ENCODE results near the gene ATF5. TPM values are rescaled to one million over a fixed set of nuclear protein-coding genes. Genes with fewer than 3 reads are reported as not detected.

Gene ATF5
- total RNA-seq, 1 donor from 2014 or later = 35.5 TPM

DNA sequence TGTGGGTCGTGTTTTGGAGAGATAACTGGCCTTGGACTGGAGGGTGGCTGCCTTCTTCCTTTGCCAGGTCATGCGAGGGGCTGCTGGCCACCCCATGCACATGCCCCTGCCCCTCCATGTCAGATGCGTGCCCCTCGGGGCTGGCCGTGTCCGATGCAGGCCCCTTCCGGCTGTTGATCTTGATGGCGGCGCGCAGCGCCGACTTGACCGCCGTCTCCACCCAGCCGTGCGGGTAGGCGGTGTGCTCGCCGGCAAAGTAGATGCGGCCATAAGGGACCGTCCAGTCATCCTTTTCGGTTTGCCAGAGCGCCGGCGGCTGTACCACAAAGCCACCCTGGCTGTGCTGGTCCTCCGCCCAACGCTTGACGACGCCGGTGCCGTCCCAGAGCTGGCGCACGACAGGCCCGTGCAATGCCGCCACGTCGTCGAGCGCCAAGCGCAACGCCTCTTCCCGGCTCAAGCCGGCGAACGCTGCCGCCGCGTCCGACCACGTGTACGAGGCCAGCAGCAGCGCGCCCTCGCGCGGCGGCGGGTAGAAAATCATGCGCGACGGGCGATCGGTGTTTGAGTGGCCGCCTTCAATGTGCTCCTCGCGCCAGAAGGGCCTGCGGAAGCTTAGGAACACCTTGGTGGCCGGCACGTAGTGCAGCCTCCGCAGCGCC lies 39.2 kb upstream of the ATF5 start:
- H3K4me3 Mint-ChIP-seq (ENCODE audit: unreplicated experiment) = no peak overlapping the region

DNA sequence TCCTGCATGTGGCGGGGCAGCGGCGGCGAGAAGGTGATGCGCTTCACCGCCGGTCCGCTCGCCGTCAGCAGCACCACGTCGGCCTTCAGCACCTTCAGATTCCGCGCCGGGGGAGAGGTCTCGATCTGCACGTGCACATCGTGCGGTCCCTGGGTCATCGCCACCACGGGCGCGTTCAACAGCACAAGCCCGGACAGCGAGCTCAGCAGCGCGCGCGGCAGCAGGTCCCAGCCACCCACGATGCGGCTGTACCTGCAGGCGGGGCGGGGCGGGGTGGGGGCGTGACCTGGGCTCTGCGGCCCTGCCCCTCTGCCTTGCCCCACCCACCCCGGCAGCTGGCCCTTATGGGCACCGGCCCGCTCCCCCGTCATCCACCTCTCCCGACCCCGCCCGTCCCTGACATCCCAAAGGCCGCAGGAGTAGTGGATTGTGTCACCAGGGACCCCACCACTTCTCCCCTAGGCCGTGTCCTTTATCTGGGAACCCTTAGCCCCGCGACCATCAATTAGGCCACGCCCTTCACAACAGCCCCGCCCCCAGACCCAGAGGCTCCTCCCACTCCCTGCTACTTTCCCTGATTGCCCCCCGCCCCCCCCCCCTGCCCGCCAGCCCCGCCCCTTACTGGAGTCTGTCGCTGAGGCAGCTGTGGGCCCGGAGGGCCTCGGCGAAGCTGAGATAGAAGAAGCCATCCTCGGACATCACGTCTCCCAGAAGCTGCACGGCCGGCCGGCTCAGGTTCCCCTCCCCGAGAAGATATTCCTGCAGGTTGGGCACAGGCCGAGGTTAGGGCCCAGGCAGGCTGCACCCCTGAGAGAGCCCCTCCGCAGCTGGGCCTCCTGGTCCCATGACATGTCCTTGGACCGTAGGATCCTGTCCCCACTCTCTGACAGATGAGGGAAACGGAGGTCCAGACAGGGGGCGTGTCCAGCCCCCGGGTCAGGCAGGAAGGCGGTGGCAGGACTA lies 38.4 kb upstream of the ATF5 start:
- no peaks in the 10 kb centered on the region for H3K4me1 Mint-ChIP-seq (ENCODE audit: low read depth, unreplicated experiment)
- H4K20me1 ChIP-seq (ENCODE audit: insufficient read depth, low read length) = no peaks in the 10 kb centered on the region
- H3K4me3 Mint-ChIP-seq (ENCODE audit: unreplicated experiment) = peak overlapping the region; percentile 29
- H3K9me3 ChIP-seq (ENCODE audit: insufficient read depth, low read depth, low read length) = peaks cover 7% of the 10 kb centered on the region
- TF ChIP-seq, protein P1, sequence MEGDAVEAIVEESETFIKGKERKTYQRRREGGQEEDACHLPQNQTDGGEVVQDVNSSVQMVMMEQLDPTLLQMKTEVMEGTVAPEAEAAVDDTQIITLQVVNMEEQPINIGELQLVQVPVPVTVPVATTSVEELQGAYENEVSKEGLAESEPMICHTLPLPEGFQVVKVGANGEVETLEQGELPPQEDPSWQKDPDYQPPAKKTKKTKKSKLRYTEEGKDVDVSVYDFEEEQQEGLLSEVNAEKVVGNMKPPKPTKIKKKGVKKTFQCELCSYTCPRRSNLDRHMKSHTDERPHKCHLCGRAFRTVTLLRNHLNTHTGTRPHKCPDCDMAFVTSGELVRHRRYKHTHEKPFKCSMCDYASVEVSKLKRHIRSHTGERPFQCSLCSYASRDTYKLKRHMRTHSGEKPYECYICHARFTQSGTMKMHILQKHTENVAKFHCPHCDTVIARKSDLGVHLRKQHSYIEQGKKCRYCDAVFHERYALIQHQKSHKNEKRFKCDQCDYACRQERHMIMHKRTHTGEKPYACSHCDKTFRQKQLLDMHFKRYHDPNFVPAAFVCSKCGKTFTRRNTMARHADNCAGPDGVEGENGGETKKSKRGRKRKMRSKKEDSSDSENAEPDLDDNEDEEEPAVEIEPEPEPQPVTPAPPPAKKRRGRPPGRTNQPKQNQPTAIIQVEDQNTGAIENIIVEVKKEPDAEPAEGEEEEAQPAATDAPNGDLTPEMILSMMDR (IDR thresholded peaks at IDR 0.05; ENCODE audit: insufficient read depth, low read depth, low read length) = no peak
- TF ChIP-seq EZH2 (IDR thresholded peaks at IDR 0.05; ENCODE audit: insufficient read depth, low read length) = no peak
- peak overlapping the region; percentile 62 for H3K4me2 ChIP-seq (ENCODE audit: low read length)
- no peak overlapping the region for H3K9ac ChIP-seq (ENCODE audit: low read length)
- no peak overlapping the region for H3K27ac ChIP-seq (ENCODE audit: low read depth, low read length)
- H3K27ac Mint-ChIP-seq (ENCODE audit: unreplicated experiment) = no peak overlapping the region
- H3K4me3 ChIP-seq (ENCODE audit: insufficient read depth, low read depth, low read length) = peak overlapping the region; percentile 19
- no peaks in the 10 kb centered on the region for H3K36me3 ChIP-seq (ENCODE audit: insufficient read depth, low read length)
- peaks cover 3% of the 10 kb centered on the region for H3K4me1 ChIP-seq (ENCODE audit: insufficient read depth, low read length)
- FAIRE-seq = no peak
- peaks cover 3% of the 10 kb centered on the region for H3K36me3 Mint-ChIP-seq (ENCODE audit: low read depth, unreplicated experiment)
- H3K9me3 Mint-ChIP-seq (ENCODE audit: unreplicated experiment) = no peaks in the 10 kb centered on the region
- no peaks in the 10 kb centered on the region for H3K79me2 ChIP-seq (ENCODE audit: insufficient read depth, low read length)
- peak overlapping the region; percentile 66 for H2AFZ ChIP-seq (ENCODE audit: low read depth, low read length)
- H3K27me3 ChIP-seq (ENCODE audit: insufficient read depth, low read length) = no peaks in the 10 kb centered on the region
- peaks cover 30% of the 10 kb centered on the region for H3K27me3 Mint-ChIP-seq (ENCODE audit: low read depth, unreplicated experiment)
- no peak for DNase-seq (ENCODE audit: low read depth)

More for the DNA sequence above, 39.2 kb upstream of the ATF5 start:
- peak overlapping the region; percentile 62 for H3K4me2 ChIP-seq (ENCODE audit: low read length)
- no peaks in the 10 kb centered on the region for H3K79me2 ChIP-seq (ENCODE audit: insufficient read depth, low read length)
- no peaks in the 10 kb centered on the region for H3K4me1 Mint-ChIP-seq (ENCODE audit: low read depth, unreplicated experiment)
- H3K4me3 ChIP-seq (ENCODE audit: insufficient read depth, low read depth, low read length) = peak overlapping the region; percentile 19
- DNase-seq (ENCODE audit: low read depth) (peak; percentile 44), FAIRE-seq (no peak)
- no peaks in the 10 kb centered on the region for H3K27me3 ChIP-seq (ENCODE audit: insufficient read depth, low read length)
- H3K27ac Mint-ChIP-seq (ENCODE audit: unreplicated experiment) = no peak overlapping the region
- peak overlapping the region; percentile 66 for H2AFZ ChIP-seq (ENCODE audit: low read depth, low read length)
- TF ChIP-seq, protein P1 (IDR thresholded peaks at IDR 0.05; ENCODE audit: insufficient read depth, low read depth, low read length) = peak; percentile 34
- TF ChIP-seq EZH2 (IDR thresholded peaks at IDR 0.05; ENCODE audit: insufficient read depth, low read length) = no peak
- peaks cover 7% of the 10 kb centered on the region for H3K9me3 ChIP-seq (ENCODE audit: insufficient read depth, low read depth, low read length)
- H3K9me3 Mint-ChIP-seq (ENCODE audit: unreplicated experiment) = no peaks in the 10 kb centered on the region
- no peak overlapping the region for H3K27ac ChIP-seq (ENCODE audit: low read depth, low read length)
- peaks cover 29% of the 10 kb centered on the region for H3K27me3 Mint-ChIP-seq (ENCODE audit: low read depth, unreplicated experiment)
- H3K36me3 ChIP-seq (ENCODE audit: insufficient read depth, low read length) = no peaks in the 10 kb centered on the region
- H3K9ac ChIP-seq (ENCODE audit: low read length) = no peak overlapping the region
- H3K36me3 Mint-ChIP-seq (ENCODE audit: low read depth, unreplicated experiment) = peaks cover 5% of the 10 kb centered on the region
- no peaks in the 10 kb centered on the region for H4K20me1 ChIP-seq (ENCODE audit: insufficient read depth, low read length)
- peaks cover 3% of the 10 kb centered on the region for H3K4me1 ChIP-seq (ENCODE audit: insufficient read depth, low read length)

Measured in astrocyte (in vitro differentiated cells and primary cell).